Measurements from ENCODE around the gene ARHGAP45.
"Not testable (repeated sequence)": the region's sequence is repeated elsewhere in the genome, so short reads cannot be mapped to it uniquely, and the experiment has no call there.

ARHGAP45 gene
- total RNA-seq, result 870 to 1,133 reads per million in 2 donors

GRCh38 chr19:1066748-1067340 is at the start of gene ARHGAP45:
TSS of gene ARHGAP45 (plus strand) at chr19:1067167. CDS start at chr19:1067406, 239 bp downstream.
- peak; percentile 88 for DNase-seq

DNA sequence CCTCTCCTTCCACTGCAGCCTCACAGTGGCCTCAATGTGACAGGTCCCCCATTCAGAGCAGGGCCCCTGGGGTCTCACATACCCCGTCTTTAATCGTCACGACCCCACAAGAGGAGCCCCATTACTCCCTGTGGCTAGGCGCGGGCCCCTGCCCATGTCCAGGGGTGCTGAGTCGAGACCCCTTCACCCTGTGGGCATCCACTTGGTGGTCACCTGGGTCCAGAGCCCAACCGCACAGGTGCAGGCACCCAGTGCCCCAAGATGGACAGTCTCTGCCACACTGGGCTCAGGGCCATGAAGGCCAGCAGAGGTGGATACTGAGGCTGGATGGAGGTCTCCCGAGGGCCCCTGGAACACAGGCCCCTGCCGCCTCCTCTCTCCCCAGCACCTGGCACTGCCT is 49.1 kb upstream of the ARHGAP45 start:
- no peak for DNase-seq

GRCh38 chr19:1018393-1018792 is 48.6 kb upstream of the ARHGAP45 start:
- DNase-seq, result no peak

DNA sequence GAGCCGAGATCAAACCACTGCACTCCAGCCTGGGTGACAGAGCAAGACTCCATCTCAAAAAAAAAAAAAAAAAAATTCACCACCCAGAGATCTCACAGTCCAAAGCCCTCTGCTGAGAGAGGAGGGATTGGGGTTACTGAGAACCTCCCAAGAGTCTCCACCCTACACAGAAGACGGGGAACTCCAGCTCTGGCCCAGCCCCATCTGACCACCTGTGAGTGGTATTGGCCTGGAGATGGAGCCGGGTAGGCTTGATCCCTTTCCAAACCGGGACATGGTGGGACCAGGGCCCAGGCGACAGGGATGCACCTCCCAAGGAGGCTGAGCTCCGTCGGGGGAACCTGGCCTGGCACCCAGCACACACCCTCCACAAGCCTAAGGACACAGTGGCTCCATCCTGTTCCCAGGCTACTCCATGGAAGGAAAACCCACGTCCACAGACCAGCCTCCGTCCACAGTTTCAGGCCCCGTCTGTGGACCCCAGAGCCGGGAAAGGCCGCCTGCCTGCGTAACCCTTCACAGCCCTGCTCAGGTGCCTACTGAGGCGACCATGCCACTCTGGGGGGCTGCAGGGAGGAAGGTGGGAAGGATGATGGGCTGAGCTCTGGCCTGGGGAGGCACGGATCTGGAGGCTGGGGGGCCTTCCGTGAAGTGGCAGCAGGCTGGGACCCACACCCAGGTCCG is 47.9 kb upstream of the ARHGAP45 start:
- no peak for DNase-seq

DNA sequence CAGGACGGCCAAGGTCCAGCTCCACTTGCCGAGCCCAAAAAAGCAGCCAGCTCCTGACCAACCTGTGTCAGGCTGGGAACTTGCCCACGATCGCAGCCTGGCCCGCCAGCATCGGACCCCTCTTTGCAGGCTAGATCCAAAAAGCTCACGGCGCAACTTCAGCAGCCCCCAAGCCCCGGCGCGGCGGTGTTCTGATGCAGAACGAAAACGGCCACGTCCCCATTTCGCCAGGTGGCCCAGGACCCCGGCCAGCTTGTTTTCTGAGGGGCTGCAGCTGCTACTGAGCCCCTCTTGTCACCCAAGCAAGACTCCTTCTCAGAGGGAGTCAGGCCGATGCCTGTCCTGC is 47.4 kb upstream of the ARHGAP45 start:
- DNase-seq, result no peak

DNA sequence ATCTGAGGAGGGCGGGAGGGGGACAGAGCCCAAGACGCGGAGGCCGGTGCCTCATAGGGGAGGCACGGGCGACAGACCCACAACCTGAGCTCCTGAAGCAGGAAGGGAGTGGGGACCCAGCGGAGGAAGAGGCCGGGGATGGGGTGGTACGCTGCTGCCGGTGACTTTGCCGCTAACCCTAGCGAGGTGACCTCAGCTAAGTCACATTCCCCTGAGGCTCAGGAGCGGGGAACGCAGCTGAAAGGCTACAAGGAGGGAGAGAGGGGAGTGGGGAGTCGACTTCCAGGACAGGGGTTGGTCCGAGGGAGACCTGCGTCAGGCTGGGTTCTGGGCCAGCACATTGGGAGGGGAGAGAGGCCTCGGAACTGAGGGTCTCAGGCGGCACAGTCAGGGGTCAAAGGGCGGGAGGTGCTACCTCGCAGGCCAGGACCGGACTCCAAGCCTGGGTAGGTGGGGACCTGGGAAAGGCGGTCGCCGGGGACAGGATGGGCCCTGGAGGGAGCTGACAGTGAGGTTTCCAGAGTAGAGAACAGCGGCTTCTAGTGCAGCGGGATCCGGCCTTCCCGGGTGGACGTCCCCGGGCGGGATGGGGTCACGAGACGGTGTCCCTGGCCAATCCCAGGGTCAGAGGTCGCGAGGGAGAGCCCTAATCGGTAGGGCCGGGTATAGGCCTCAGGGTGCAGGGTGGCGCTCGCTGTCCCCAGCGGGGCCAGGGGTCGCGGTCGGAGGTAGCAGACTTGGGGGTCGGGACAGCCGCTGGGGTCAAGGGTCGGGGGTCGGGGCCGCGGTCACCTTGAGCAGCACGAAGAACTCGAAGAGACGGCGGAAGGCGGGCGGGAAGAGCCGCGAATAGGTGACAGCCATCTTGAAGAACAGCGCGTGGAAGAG is 46.7 kb upstream of the ARHGAP45 start:
- DNase-seq, result no peak

DNA sequence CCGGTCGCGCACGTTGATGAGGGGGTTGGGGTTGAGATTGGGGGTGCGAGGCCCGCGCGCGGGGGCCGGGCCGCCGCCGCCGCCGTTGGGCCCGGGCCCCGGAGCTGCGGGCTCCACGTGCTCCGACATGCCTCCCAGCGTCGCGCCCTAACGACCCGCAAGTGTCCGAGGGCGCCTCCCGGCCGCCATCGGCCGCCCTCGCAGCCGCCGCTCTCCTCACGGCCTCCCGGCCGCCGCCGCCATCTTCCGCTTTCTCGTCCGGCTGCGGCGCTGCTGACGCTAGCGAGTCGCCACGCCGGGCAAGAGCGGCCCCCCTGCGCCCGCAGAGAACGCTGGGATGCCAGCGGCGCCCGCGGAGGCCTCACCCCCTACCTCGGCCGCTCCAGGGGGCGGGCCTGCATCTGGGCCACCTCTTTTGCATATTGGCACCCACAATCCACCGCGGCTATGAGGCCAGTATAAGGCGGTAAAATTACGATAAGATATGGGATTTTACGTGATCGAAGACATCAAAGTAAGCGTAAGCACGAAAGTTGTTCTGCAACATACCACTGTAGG is 46.0 kb upstream of the ARHGAP45 start, which contains the start of gene TMEM259:
Gene TMEM259, minus strand, starts transcription at position 256 of the 558 bp plus-strand sequence. Its CDS starts 127 bp downstream, at position 129.
- peak; percentile 96 for DNase-seq

GRCh38 chr19:1023883-1024188 is 43.1 kb upstream of the ARHGAP45 start:
- not testable (repeated sequence) for DNase-seq

- DNase-seq, result not testable (repeated sequence)
Measured at GRCh38 chr19:1025080-1025479, 41.9 kb upstream of the ARHGAP45 start.

- DNase-seq, result peak; percentile 59
Measured at GRCh38 chr19:1025960-1026782, 40.8 kb upstream of the ARHGAP45 start, which contains the start of gene CNN2. TSS of gene CNN2 (plus strand) at chr19:1026608. CDS start at chr19:1026662, 54 bp downstream.

DNA sequence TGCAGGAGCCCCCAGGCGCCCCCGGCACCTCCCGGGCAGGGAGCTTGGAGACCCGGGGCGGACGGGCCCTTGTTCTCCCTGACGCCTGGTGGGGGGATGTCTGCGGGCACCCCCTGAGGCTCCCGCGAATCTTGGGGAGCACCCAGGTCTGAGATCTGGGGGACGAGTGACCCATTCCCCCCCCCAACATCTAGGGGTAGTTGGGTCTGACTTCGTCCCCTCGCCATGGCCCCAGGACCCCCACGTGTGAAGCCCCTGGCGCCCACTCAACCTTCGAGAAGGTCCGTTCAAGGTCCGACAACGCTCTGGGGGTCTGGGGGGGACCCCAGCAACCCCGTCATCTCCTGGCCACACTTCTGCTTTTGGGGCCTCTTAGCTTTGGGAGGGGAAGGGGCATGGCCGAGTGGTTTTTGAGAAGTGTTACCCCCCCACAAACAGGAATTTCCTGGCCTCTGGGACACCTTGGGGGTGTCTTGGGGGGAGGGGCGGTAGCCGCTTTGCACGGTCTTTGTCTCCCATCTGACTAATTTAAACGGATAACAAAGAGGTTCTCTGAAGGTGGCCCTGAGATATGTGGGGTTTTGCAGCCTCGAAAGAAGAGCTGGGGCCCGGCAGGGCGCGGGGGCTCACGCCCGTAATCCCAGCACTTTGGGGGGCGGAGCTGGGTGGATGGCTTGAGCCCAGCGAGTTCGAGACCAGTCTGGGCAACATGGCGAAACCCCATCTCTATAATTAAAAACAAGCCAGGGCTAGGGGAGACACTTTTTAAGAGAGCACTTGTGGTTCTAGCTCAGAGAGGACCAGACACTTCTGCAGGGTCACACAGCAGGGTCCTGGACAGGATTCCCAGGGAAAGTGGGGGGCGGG is 40.0 kb upstream of the ARHGAP45 start:
- DNase-seq, result no peak

DNA sequence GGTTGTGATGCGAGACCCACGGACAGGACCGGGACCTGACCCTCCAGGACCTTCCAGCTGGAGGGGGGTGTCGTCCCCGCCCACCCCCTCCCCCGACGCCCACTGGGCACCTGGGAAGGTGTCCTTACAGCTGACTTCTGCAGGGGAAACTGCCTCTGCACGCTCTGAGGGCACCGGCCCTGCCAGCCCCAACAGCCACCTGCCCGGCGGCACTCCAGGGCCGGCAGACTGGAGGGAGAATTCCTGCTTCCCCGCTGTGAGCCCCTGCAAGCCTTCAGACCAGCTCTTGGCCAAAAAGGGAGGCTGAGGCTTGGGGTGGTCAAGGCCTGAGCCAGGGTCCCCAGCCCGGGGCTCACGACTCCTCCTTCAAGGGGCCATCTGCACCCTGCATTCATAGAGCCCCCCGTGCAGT is 39.3 kb upstream of the ARHGAP45 start:
- no peak for DNase-seq

DNA sequence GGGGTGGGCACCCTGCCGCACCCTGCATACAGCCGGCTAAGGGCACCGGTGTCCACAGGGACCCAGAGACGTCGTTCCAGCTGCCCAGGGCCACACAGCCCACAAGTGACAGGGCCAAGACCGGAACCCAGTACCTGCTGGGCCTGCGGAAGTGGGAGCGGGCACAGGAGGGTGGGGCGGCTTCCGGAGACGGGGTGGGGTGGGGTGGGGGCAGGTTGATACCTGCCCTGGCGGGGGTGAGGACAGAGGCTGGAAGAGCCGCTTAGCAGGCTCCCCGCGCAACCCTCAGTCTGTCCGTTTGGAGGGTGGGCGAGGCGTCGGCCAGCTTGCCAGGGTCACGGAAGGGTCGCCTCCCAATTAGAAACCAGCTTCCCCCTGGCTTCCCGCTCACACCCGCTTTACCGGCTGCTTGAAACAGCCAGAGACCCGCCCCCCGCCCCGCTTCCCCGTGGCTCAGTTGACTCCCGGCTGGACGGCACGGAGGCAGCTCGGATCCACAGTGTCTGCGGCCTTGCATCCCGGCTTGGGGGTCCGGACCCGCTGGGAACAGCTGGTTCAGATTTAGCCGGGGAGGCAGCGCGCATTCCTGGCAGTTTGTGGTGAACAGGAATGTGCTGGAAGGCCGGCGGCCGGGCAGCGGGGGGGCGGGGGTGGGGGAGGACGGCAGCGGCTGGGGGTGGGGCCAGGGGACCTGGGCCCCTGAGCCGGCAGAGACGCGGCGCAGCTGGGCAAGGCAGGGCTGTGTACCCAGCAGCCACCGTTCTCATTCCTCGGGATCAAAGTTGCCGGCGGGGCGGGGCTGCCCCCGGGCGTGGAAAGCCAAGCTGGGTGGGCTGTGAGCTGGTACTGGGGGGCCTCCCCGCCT is 38.7 kb upstream of the ARHGAP45 start:
- no peak for DNase-seq

DNA sequence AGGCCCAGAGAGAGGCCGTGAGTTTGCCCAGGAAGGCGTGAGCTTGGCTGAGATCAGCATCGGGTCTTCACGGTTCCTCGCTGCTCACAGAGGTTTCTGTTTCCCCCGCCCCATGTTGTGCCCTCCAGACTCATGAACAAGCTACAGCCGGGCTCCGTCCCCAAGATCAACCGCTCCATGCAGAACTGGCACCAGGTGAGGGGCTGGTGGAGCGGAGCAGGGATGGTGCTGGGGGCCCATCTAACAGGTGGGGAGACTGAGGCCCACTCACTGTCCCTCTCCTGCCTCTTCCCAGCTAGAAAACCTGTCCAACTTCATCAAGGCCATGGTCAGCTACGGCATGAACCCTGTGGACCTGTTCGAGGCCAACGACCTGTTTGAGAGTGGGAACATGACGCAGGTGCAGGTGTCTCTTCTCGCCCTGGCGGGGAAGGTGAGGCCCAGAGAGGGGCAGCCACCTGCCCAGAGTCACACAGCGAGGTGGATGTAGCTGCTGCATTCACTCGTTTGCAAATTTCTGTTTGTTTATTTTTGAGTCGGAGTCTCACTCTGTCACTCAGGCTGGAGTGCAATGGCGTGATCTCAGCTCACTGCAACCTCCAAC is 34.6 kb upstream of the ARHGAP45 start:
- no peak for DNase-seq

GRCh38 chr19:1035998-1036621 is 30.9 kb upstream of the ARHGAP45 start:
- DNase-seq, result no peak

DNA sequence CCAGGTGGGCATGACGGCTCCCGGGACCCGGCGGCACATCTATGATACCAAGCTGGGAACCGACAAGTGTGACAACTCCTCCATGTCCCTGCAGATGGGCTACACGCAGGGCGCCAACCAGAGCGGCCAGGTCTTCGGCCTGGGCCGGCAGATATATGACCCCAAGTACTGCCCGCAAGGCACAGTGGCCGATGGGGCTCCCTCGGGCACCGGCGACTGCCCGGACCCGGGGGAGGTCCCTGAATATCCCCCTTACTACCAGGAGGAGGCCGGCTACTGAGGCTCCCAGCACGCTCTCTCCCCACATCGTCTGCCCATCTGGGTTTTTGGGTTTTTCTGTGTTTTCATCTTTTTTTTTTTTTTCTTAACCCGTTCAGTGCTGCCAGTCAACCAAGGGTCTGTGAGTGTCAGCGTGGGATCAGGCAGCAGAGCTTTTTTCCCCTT is 29.3 kb upstream of the ARHGAP45 start:
- no peak for DNase-seq

DNA sequence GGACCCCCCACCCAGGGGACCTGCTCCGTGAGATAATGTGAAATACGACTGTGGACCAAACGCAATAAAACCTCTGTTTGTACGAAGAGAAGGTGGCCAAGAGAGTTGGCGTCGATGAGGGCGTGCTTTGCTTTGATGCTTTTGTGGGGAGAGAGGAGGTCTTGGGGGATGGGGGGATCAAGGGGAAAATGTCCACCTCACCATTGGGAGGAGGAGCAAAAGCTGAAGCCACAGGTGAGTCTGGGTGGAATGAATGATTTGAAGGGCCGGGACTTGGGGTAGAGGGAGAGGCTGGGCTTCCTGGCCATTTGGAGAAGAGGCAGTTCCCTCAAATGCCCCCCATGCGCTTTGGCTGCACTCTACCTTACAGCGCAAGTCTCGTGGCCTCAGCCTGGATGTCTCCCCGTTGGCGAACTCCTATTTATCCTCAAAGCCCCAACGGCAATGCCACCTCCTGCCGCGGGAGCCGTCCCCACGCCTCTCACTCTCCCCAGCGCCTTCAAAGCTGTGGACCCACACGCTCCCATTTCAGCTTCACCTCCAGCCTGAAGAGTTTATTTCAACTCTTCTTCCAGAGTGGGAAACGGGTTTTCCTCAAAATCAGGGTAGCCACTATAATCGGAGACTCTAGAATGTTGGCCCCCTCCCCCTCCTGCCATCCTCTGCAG is 27.9 kb upstream of the ARHGAP45 start:
- DNase-seq, result no peak

DNA sequence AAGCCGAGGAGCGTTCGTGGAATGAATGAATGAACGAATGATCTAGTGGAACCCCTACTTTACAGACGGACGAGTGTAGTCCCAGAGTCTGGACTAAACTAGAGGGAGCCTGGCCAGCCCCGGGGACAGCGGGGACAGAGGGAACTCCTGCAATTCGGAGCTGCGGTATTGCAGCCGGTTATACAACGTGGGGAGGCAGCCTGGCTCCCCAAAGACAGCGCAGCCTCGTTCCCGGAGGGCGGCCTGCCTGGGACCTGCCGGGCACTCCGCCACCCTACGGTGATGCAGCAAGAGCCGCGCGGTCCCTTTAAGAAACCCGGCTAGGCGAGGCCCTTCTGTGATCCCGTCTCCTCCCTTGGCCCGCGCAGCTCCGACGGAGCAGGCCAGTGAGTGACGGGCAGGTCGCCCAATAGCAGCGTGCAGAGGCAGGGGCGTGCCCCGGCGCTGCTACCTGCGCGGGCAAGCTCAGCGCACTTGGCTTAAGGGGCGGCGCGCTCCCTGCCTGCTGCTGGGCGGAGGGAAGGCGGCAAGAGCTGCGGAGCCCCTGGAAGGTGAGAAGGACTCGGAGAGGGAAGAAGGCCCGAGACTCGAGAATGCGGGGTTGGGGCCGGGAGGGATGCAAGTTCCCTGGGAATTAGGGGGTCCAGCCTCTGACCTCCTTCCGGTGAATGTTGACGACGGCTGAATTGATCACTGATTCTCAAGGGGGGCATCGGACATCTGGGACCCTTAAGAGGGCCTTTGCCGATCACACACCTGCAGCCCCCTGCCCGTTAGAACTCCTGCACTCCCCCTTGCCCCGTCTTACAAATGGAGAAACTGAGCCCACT is 27.1 kb upstream of the ARHGAP45 start, which contains the start of gene ABCA7:
Gene ABCA7, plus strand, starts transcription at position 462 of the 830 bp plus-strand sequence. CDS start 1,255 bp downstream, outside the sequence.
- DNase-seq, result peak; percentile 98
